Measurements from ENCODE around the gene MBP. TPM values are rescaled to one million over a fixed set of nuclear protein-coding genes. Genes with fewer than 3 reads are reported as not detected.
"Not testable (repeated sequence)": the region's sequence is repeated elsewhere in the genome, so short reads cannot be mapped to it uniquely, and the experiment has no call there.

MBP gene
- total RNA-seq, 1 donor from 2014 or later = 2.0 TPM

DNA sequence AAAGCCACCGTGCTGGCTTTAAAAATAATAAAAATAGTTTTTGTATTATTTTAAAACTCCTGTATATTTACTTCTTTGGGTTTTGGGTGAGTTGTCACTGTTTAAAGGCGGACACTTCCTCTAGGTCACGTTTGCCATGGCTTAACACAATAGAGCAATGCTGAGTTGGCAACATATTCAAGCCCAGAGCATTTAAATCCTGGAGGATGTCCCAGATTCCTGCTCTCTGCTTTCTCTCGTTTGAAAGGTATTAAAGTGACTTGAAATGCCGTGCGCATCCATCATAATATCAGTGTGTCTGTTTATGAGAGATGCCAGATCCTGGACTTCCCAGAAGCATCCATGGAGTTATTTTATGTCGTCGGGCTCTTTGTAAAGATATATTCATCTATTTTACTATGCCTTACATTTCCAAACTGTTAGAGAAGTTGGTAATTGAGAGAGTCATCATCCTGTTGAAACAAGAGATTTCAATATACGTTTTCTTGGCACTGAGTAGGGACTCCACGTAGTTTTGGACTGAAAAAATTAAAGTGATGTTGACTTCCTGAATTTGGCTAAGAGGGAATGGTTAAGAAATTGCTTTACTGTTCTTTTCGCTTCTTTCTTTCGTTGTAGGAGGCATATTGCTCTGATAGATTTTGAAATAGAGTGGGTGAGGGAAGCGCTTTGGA is 159.6 kb downstream of the MBP start:
- TF ChIP-seq CTCF (conservative IDR thresholded peaks at IDR 0.05) = no peak
- H3K27ac Mint-ChIP-seq (ENCODE audit: unreplicated experiment) = no peak overlapping the region
- no peaks in the 10 kb centered on the region for H3K9me3 Mint-ChIP-seq
- peaks cover 27% of the 10 kb centered on the region for H3K4me1 Mint-ChIP-seq
- no peaks in the 10 kb centered on the region for H3K27me3 Mint-ChIP-seq (ENCODE audit: low read depth)
- DNase-seq (ENCODE audit: low read depth, low spot score) = no peak
- no peak overlapping the region for H3K4me3 Mint-ChIP-seq
- H3K36me3 Mint-ChIP-seq (ENCODE audit: low read depth) = no peaks in the 10 kb centered on the region

DNA sequence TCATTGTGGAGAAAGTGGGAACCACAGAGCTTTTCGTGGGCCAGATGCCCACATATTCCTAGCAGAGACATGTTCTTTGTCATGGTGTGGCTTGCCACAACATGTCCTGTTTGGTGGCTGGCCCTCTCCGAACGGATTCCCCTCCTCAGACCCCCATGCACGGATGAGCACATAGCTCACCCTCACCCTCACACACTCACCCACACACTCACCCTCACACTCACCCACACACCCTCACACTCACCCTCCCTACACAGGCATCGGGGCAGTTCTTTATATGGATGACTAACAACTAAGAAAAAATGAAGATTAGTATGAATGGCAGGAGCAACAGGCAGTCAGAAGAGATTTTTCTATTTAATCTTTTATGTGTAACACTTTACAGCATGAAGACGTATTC is 160.3 kb downstream of the MBP start:
- Mint-ChIP-seq H3K27ac (ENCODE audit: unreplicated experiment) (no peak overlapping the region), H3K4me3 (no peak overlapping the region), H3K9me3 (no peaks in the 10 kb centered on the region), H3K4me1 (peaks cover 27% of the 10 kb centered on the region), H3K27me3 (ENCODE audit: low read depth) (no peaks in the 10 kb centered on the region), H3K36me3 (ENCODE audit: low read depth) (no peaks in the 10 kb centered on the region)
- DNase-seq (ENCODE audit: low read depth, low spot score) = no peak
- no peak for TF ChIP-seq CTCF (conservative IDR thresholded peaks at IDR 0.05)

DNA sequence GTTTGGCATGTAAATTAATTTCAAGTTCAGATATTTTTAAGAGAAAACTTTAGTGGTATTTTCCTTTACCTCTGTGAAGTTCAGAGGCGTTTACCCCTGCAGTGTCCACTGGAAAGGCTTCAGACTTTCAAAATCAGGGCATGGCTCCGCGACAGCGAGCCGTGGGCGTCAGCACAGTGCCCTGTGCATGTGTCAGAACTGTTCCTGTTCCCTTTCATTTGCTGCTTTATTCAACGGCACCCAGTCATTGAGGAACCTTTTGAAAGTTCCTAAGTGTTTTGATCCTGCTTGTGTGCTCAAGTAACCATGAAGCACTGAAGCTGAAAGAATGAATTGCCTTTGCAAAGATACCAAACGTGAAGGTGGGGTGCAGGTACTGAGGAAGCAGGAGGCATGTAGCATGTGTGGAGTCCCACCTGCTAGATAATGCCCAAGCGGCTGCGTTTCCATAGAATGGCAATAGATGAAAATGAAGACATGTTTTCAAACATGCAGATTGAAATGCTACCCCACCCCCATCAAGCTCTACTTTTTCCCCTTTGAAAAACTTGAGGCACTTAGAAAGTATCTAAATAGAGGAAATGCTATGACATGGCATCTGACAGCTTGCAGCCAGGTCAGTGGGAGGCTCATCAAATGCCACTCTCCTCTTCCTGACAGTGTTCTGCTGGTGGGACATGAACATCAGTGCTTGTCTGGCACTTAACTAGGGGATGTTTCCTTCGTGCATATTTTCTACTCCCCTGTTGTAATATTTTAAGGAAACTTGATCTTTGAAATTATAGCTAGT is 161.6 kb downstream of the MBP start:
- Mint-ChIP-seq H3K9me3 (no peaks in the 10 kb centered on the region), H3K36me3 (ENCODE audit: low read depth) (no peaks in the 10 kb centered on the region), H3K4me1 (peaks cover 27% of the 10 kb centered on the region), H3K4me3 (no peak overlapping the region), H3K27me3 (ENCODE audit: low read depth) (no peaks in the 10 kb centered on the region), H3K27ac (ENCODE audit: unreplicated experiment) (no peak overlapping the region)
- no peak for TF ChIP-seq CTCF (conservative IDR thresholded peaks at IDR 0.05)
- no peak for DNase-seq (ENCODE audit: low read depth, low spot score)

DNA sequence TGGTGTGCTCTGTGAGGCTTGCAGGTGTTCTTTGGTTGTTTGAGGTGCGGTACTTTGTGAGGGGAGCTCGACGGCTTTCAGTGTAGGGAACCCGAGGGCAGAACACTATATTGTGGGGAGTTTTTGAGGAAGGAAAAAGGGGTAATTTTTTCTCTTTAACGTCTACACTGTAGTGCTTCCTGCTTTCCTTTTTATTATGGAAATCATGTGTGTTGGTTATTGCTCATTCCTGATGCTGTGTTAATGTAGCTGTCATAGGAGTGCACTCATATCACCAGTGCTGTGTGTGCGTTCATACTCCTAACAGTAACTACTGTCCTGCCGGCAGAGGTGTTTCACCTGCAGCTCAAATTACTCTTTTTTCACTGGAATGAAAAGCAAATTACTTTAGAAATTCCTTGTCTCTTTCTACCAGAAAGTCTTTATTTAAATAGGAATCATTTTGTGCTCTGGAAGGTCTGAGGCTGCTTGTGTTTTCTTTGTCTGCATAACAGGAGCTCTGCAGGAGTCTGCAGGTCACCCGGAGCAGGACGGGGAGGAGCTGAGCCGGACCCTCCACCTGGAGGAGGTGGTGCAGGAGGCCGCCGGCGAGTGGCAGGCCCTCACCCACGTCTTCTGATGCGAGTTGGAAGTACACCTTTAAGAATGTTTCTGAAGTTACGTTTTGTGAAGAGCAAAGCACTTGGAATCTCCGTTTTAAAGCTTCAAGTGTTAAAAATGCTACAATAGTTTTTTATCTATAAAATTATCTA is 164.7 kb downstream of the MBP start:
- no peak for DNase-seq (ENCODE audit: low read depth, low spot score)
- Mint-ChIP-seq H3K4me1 (peaks cover 10% of the 10 kb centered on the region), H3K36me3 (ENCODE audit: low read depth) (peaks cover 26% of the 10 kb centered on the region), H3K4me3 (no peak overlapping the region), H3K27ac (ENCODE audit: unreplicated experiment) (no peak overlapping the region), H3K27me3 (ENCODE audit: low read depth) (no peaks in the 10 kb centered on the region), H3K9me3 (peaks cover 2% of the 10 kb centered on the region)
- TF ChIP-seq CTCF (conservative IDR thresholded peaks at IDR 0.05) = no peak

DNA sequence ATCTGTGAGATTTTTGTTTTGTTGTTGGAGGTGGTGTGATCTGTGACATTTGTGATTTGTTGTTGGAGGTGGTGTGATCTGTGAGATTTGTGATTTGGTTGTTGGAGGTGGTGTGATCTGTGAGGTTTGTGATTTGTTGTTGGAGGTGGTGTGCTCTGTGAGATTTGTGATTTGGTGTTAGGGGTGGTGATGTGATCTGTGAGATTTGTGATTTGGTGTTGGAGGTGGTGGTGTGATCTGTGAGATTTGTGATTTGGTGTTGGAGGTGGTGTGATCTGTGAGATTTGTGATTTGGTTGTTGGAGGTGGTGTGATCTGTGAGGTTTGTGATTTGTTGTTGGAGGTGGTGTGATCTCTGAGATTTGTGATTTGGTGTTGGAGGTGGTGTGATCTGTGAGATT is 165.3 kb downstream of the MBP start:
- H3K4me3 Mint-ChIP-seq; H3K9me3 Mint-ChIP-seq; H3K27me3 Mint-ChIP-seq (ENCODE audit: low read depth); DNase-seq (ENCODE audit: low read depth, low spot score); H3K27ac Mint-ChIP-seq (ENCODE audit: unreplicated experiment): not testable (repeated sequence)
- H3K36me3 Mint-ChIP-seq (ENCODE audit: low read depth) = peaks cover 32% of the 10 kb centered on the region
- peaks cover 10% of the 10 kb centered on the region for H3K4me1 Mint-ChIP-seq

GRCh38 chr18:76965555-76966151 is 166.9 kb downstream of the MBP start:
- not testable (repeated sequence) for H3K27me3 Mint-ChIP-seq (ENCODE audit: low read depth); H3K27ac Mint-ChIP-seq (ENCODE audit: unreplicated experiment); H3K9me3 Mint-ChIP-seq; H3K4me1 Mint-ChIP-seq; H3K4me3 Mint-ChIP-seq; DNase-seq (ENCODE audit: low read depth, low spot score)
- H3K36me3 Mint-ChIP-seq (ENCODE audit: low read depth) = peaks cover 46% of the 10 kb centered on the region
